Mononuclear cell (primary cell): ENCODE data around the gene SIGLEC10. TPM values are rescaled to one million over a fixed set of nuclear protein-coding genes. Genes with fewer than 3 reads are reported as not detected.

Source experiments
- H3K27me3 ChIP-seq: 2 replicates; pipeline ENCODE4 v1.6.0; 2011; ENCODE audit warnings: low read length, control low read depth; ENCODE audit not compliant: insufficient read depth
- H3K4me1 ChIP-seq: 2 replicates; pipeline ENCODE4 v1.5.1; 2011; ENCODE audit warnings: mild to moderate bottlenecking, low read length, control low read depth; ENCODE audit not compliant: insufficient read depth
- H3K4me3 ChIP-seq: 2 replicates; pipeline ENCODE4 v1.5.1; 2011; ENCODE audit warnings: mild to moderate bottlenecking, low read length, moderate library complexity
- H3K9me3 ChIP-seq: 2 replicates; pipeline ENCODE4 v1.5.1; 2011; ENCODE audit warnings: low read depth, mild to moderate bottlenecking, control low read depth, low read length
- total RNA-seq: library from RNA; depleted of rRNA; stranded (reverse); fragments of >200 nt; gene quantifications from one replicate; pipeline ENCODE4 v1.2.3, GENCODE V29; 2012

The SIGLEC10 gene
- total RNA-seq, 1 donor = 12.0 TPM

DNA sequence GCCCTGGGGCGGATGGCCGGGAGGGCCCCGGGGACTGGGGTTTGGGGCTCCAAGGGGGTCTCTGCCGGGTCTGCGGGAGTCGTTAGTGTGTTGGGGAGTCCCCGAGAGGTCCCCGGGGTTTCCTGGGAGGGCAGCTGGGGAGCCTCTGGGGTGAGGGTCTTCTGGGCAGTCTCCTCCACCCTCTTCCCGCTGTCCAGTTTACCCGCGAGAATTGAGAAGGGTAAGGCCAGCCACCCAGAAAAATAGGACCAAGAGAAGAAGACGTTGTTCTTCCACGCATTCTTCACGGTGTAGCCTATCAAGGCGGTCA, 50.2 kb downstream of the SIGLEC10 start:
- Histone ChIP-seq H3K9me3 (no peaks in the 10 kb centered on the region), H3K4me3 (peak overlapping the region; percentile 85), H3K27me3 (no peaks in the 10 kb centered on the region), H3K4me1 (peaks cover 68% of the 10 kb centered on the region)

- Histone ChIP-seq H3K4me1 (peaks cover 62% of the 10 kb centered on the region), H3K4me3 (peak overlapping the region; percentile 85)
Observed at GRCh38 chr19:51366389-51367254, 50.8 kb downstream of the SIGLEC10 start.

GRCh38 chr19:51365965-51366388, 51.5 kb downstream of the SIGLEC10 start, which contains the start of gene ETFB:
Gene ETFB, minus strand, starts transcription at chr19:51366388. Its CDS starts 62 bp downstream, at chr19:51366326.
- Histone ChIP-seq H3K9me3 (no peaks in the 10 kb centered on the region), H3K4me3 (peak within 1 kb of the TSS; percentile 85), H3K4me1 (peaks cover 56% of the 10 kb centered on the region), H3K27me3 (no peaks in the 10 kb centered on the region)

More at GRCh38 chr19:51366389-51367254, 50.8 kb downstream of the SIGLEC10 start:
- no peaks in the 10 kb centered on the region for H3K9me3 ChIP-seq
- H3K27me3 ChIP-seq = no peaks in the 10 kb centered on the region

GRCh38 chr19:51365211-51365964, 52.1 kb downstream of the SIGLEC10 start:
- peak overlapping the region; percentile 85 for H3K4me3 ChIP-seq
- peaks cover 50% of the 10 kb centered on the region for H3K4me1 ChIP-seq
- H3K9me3 ChIP-seq = no peaks in the 10 kb centered on the region
- no peaks in the 10 kb centered on the region for H3K27me3 ChIP-seq

GRCh38 chr19:51364200-51365106, 53.0 kb downstream of the SIGLEC10 start:
- no peaks in the 10 kb centered on the region for H3K9me3 ChIP-seq
- no peaks in the 10 kb centered on the region for H3K27me3 ChIP-seq
- H3K4me3 ChIP-seq = no peak overlapping the region
- peaks cover 47% of the 10 kb centered on the region for H3K4me1 ChIP-seq

GRCh38 chr19:51361239-51361638, 56.2 kb downstream of the SIGLEC10 start:
- Histone ChIP-seq H3K4me3 (no peak overlapping the region), H3K27me3 (no peaks in the 10 kb centered on the region), H3K9me3 (no peaks in the 10 kb centered on the region), H3K4me1 (peaks cover 24% of the 10 kb centered on the region)

Other genes with a start within 250 kb of the SIGLEC10 start
- 24.5 TPM for gene CD33, start 192.6 kb downstream of the SIGLEC10 start, total RNA-seq
- not detected for gene SIGLECL1, start 166.6 kb downstream of the SIGLEC10 start, total RNA-seq
- not detected for gene IGLON5, start 106.0 kb downstream of the SIGLEC10 start, total RNA-seq
- 0.10 TPM for gene VSIG10L, start 75.5 kb downstream of the SIGLEC10 start, total RNA-seq
- gene ETFB, start 51.3 kb downstream of the SIGLEC10 start, total RNA-seq = 21.5 TPM
- 0.10 TPM for gene CLDND2, start 48.6 kb downstream of the SIGLEC10 start, total RNA-seq
- gene NKG7, start 45.0 kb downstream of the SIGLEC10 start, total RNA-seq = 119 TPM
- gene LIM2, start 29.7 kb downstream of the SIGLEC10 start, total RNA-seq = 0.21 TPM
- gene C19orf84, start 27.1 kb downstream of the SIGLEC10 start, total RNA-seq = 0.21 TPM
- gene SIGLEC8, start 40.8 kb upstream of the SIGLEC10 start, total RNA-seq = not detected
- not detected for gene CEACAM18, start 60.9 kb upstream of the SIGLEC10 start, total RNA-seq
- not detected for gene SIGLEC12, start 84.2 kb upstream of the SIGLEC10 start, total RNA-seq
- 0.84 TPM for gene SIGLEC6, start 114.0 kb upstream of the SIGLEC10 start, total RNA-seq
- 0.73 TPM for gene ZNF175, start 153.6 kb upstream of the SIGLEC10 start, total RNA-seq
- not detected for gene SIGLEC5, start 212.8 kb upstream of the SIGLEC10 start, total RNA-seq
- 28.4 TPM for gene SIGLEC14, start 229.2 kb upstream of the SIGLEC10 start, total RNA-seq